GM15510 (cell line): ENCODE measurements around the gene FAM227B.

Experiments used
- POLR2A ChIP-seq: IDR thresholded peaks from 3 replicates; pipeline ENCODE4 v1.6.1; 2011; ENCODE audit warnings: borderline replicate concordance; ENCODE audit not compliant: insufficient read length; ENCODE audit errors: extremely low read depth

FAM227B gene

GRCh38 chr15:49528289-49528688 is 92.3 kb downstream of the FAM227B start:
- TF ChIP-seq POLR2A, result no peak

GRCh38 chr15:49521802-49522201 is 98.8 kb downstream of the FAM227B start:
- no peak for TF ChIP-seq POLR2A

- no peak for TF ChIP-seq POLR2A
These were observed 113.4 kb downstream of the FAM227B start for GRCh38 chr15:49507261-49507660.

- TF ChIP-seq POLR2A, result no peak
These were observed 114.3 kb downstream of the FAM227B start for GRCh38 chr15:49506341-49506740.

GRCh38 chr15:49501586-49501985 is 119.0 kb downstream of the FAM227B start:
- no peak for TF ChIP-seq POLR2A

- TF ChIP-seq POLR2A, result no peak
These were observed 124.4 kb downstream of the FAM227B start for GRCh38 chr15:49495993-49496753.

GRCh38 chr15:49494842-49495241 is 125.8 kb downstream of the FAM227B start:
- no peak for TF ChIP-seq POLR2A

GRCh38 chr15:49492830-49493229 is 127.8 kb downstream of the FAM227B start:
- TF ChIP-seq POLR2A, result no peak

- no peak for TF ChIP-seq POLR2A
These were observed 128.5 kb downstream of the FAM227B start for GRCh38 chr15:49492151-49492550.

GRCh38 chr15:49490966-49491365 is 129.7 kb downstream of the FAM227B start:
- no peak for TF ChIP-seq POLR2A

GRCh38 chr15:49473031-49473430 is 147.6 kb downstream of the FAM227B start:
- no peak for TF ChIP-seq POLR2A

GRCh38 chr15:49472338-49472737 is 148.3 kb downstream of the FAM227B start:
- TF ChIP-seq POLR2A, result no peak

- no peak for TF ChIP-seq POLR2A
These were observed 148.9 kb downstream of the FAM227B start for GRCh38 chr15:49471733-49472132.

GRCh38 chr15:49468481-49468839 is 152.2 kb downstream of the FAM227B start:
- no peak for TF ChIP-seq POLR2A

GRCh38 chr15:49467746-49468480 is 152.7 kb downstream of the FAM227B start:
- no peak for TF ChIP-seq POLR2A

GRCh38 chr15:49466119-49466518 is 154.5 kb downstream of the FAM227B start:
- TF ChIP-seq POLR2A, result no peak
